HT-29 (cell line): ENCODE measurements around the gene GNAO1. TPM values are rescaled to one million over a fixed set of nuclear protein-coding genes. Genes with fewer than 3 reads are reported as not detected.

Source experiments
- DNase-seq: peaks from one replicate; pipeline ENCODE4 v3.0.0-alpha.2; 2015; ENCODE audit warnings: low spot score
- total RNA-seq: library from RNA; depleted of rRNA; stranded (reverse); fragments of >200 nt; shearing (Covaris generic); gene quantifications from 2 replicates; pipeline ENCODE4 v1.2.3, GENCODE V29; 2014

GNAO1 gene
- total RNA-seq, 1 experiment from 2014 or later: 0.10 TPM

DNA sequence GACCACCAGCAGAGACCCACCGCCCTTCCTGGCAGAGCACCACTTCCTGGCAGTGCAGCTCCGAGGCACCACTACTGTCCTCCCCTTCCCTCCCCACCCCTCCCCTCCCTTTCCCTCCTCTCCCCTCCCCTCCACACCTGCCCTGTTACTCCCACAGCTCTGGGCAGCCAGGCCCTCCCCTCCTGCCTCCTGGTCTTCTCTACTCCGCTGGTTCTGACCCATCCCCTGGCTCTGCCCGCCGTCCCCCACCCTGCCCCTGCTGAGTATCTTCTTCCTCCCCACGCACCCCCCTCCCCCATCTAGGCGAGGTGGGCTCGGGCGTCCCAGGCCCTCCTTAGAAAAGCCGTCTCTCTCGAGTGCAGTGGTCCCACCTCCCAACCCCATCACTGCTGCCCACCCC, 156.4 kb downstream of the GNAO1 start:
- no peak for DNase-seq

DNA sequence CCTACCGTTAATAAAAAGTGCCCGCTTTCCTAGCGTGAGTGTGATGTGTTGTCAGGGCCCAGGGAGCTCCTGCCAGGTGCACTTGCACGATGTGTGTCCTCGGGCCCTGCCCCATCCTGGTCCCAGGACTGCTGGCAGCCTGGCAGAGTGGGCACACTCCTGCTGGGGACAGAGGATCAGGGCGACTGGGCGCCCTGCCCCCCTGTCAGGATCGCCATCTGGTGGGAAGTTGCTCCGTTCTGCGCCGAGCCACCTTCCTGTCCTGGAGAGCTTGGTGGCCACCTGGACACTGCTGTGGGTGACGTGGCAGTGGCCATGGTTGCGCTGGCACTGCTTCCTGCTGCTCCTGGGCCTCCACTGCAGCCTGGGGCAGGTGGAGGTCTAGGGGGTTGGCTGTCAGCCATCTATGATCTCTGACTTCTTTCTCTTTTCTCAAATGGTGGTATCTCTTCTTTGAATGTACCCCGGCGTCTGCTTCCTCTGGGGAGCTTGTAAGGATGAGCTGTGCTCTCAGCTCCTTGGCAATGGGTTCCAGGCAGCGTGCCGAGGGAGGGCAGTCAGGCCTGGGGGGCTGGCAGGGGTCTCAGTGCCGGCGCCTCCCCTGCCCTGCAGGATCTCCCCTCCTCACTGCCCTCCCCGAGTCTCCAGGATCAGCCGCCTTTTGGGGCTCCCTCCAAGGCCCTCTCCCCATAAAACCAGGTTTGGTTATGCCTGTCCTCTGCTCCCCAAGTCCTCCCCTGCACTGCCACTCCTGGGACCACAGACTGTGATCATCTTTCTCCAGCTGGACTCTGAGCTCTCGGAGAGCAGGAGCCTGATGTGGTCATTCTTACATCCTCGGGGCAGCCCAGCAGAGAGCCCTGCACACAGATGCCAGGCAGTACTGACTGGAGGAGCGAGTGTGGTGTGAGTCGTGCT, 157.1 kb downstream of the GNAO1 start:
- no peak for DNase-seq

DNA sequence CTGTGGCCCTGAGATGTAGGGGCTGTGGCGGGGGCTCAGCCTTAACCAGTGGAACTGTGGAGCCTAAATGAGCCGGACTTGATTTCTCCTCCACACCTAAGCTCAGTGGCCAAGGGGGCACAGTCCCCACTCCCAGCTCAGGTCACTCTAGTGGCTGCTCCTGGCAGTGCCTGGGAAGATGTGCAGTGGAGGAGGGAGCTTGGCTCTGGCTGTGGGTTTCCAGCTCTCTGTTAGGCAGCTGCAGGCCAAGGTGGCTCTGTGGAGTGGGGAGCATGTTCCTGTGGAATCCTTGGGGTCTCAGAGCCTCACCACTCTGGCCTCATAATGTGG, 157.8 kb downstream of the GNAO1 start:
- DNase-seq: no peak

DNA sequence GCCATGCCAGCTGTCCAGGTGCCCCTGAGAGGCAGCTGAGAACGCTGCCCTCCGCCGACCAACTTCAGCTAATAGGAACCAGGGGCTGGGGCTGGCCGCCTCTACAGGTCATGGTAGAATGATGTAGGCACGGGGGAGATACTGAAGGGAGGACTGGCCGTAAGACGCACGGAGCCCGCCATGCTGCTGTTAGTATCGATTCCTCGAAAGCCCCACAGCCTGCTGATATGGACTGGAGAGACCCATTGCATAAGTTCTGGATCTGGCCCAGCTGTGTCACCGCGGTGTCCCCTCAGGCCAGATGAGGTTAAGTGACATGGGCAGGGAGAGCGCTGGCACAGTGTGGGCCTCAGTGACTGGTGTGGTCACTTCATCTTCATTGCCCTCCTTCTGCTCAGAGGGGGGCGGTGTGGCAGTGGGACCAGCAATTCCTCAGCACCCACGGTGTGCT, 158.4 kb downstream of the GNAO1 start:
- no peak for DNase-seq

DNA sequence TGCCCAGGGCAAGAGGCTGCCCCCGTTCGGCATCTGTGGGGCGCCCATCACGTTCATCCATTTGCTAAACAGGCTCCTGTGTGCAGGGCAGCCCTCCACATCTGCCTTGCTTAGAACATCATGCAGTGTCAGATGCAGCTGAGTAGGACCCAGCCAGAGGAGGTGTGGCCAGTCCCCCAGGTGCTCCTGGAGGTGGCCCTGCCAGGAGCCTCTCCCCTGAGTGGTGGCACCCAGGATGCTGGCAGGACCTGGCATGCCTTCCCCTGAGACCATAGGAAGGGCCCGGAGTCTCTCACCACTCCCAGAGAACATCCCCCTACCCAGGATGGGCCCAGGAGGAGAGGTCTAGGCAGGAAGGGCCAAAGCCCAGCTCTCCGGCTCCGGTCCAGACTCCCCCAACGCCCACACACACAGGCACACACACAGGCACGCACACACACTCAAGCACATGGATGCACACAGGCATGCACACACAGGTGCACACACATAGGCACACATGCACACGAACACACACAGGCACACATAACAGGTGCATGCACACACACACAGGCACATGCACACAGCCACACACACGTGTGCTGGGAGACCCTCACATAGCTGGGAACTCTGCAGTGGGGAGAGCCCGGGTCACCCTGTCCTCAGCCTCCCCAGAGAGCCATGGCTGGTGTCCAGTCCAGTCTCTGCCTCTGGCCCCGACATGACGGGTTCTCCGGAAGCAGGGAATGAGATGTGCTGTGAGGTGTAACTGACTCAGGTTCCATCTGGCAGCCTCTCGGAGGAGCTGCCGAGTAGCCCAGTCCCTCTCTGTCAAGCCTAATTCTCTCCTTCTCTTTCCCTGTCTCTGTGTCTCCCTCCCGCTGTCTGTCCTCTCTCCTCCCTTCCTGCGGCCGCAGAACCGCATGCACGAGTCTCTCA, 159.5 kb downstream of the GNAO1 start:
- DNase-seq: no peak

DNA sequence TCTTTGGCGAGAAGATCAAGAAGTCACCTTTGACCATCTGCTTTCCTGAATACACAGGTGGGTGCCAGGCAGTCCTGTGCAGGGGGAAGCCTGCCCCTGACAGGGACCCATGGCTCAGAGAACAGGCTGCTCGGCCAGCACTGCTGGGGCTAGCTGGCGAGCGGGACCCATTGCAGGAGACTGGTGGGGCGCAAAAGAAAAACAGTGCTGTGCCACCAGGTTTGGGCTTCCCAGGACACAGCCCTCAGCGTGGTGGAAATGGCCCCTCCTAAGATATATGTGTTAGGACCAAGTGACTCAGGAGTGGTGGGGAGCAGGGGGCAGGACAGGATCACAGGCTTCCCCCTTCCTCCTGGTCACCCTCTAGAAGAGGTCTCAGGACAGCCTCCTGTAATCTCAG, 160.2 kb downstream of the GNAO1 start:
- no peak for DNase-seq

DNA sequence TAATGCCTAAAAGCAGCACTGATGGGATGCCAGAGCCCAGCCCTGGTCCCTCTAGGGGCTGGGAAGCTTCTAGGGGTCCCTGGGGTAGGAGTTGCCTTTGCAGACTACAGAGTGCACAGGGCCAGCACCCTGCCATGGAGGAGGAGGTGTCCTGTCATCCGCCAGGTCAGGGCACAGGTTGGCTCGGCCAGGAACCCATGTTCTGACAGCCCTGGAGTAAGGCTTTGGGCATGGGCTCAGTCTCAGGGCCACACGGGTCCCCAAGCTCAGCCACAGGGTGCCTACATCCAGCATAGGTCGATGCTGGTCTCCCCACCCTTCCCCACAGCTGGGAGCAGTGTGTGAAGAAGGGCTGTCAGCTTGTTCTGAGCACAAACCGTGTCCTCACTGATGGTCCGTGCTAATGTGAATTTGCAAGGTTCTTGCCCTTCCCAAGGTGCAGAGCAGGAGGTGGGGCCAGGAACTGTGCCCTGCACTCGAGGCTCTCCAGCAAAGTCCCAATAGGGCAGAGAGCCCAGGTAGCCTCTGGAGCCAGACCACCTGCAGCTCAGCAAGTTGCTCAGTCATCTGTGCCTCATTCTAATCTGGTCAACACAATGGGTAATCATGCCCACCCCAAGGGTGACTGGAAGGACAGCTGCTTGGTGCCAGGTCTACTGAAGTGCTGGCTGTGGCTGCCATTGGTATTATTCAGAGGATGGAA, 161.2 kb downstream of the GNAO1 start:
- DNase-seq: no peak

DNA sequence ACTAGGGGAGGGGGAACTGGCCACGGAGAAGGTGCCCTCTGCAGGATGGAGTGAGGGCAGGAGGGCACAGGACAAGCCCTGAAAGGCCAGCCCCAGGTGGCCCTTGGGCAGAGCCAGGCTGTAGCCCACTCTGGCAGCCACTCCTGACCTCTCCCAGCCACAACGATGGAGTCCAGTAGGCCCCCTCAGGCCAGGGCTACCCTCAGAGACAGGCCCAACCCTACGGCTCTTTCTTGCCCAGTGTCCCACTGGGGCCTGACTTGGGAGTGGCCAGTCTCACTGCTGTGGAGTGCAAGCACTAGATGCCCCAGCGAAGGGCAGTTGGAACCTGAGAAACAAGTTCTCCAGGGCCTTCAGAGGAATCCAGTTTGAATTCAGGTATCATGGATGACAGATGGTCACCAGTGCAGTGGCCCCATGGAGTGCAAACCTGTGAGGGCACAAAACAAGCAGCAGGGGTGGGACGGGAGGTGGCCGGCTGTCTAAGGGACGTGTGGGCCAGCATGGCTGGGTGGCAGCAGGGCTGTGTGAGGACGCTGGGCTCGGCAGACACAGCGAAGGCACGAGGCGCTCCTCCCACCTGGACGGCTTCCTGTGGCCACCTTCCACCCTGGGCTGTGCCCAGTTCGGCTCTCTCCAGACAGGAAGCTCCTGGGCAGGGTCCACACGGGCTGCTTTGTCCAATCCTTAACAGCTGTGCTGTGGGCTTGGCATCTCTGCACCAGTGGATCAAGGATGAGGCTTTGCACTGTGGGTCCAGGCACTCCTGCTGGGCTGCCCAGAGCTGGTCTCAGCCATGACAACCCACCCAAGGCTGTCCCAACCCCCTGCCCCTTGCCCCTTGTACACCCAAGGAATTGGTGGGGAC, 162.0 kb downstream of the GNAO1 start:
- no peak for DNase-seq

DNA sequence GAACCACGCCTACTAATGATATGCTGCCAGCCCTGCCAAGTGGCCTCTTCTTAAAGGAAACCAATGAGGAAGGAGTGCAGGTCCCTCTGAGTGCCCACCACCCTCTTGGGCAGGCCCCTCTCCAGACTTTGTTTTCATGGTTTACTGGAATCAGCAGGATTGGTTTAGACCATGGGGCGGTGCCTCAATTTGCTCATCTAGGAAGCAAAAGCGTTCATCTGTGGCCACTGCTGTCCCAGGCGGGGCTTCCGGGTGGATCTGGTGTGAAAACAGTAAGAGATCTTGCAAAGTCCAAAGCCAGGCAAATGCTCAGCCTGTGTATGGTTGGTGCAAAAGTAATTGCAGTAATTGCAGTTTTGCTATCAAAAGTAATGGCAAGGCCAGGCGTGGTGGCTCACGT, 162.7 kb downstream of the GNAO1 start:
- no peak for DNase-seq

DNA sequence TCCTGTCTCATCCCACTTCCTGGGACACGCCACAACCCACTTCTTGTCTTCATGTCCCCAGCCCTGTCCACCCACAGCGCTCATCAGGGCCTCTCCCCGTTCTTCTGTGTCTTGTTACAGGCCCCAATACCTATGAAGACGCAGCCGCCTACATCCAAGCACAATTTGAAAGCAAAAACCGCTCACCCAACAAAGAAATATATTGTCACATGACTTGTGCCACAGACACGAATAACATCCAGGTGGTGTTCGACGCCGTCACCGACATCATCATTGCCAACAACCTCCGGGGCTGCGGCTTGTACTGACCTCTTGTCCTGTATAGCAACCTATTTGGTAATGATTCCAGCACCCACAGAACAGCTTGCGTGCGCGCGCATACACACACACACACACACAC, 163.5 kb downstream of the GNAO1 start:
- DNase-seq: no peak

DNA sequence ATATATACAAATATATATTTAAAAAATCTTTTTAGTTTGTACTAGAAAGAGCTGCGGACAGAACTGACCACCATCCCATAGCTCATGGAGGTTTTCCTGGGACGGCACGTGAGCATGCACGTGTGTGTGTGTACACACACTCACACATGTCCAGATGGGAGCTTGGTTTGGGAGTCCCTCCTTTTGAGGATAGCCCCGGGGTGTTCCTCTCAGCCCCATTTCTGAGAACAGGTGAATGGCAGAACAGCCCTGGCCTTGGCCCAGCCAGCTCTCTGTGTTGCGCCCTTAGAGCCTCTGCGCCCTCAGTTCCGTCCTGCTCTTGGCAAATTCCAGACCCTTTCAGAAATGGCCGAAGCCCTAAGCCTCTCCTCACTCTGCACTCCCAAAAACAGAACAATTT, 163.9 kb downstream of the GNAO1 start:
- DNase-seq: no peak

DNA sequence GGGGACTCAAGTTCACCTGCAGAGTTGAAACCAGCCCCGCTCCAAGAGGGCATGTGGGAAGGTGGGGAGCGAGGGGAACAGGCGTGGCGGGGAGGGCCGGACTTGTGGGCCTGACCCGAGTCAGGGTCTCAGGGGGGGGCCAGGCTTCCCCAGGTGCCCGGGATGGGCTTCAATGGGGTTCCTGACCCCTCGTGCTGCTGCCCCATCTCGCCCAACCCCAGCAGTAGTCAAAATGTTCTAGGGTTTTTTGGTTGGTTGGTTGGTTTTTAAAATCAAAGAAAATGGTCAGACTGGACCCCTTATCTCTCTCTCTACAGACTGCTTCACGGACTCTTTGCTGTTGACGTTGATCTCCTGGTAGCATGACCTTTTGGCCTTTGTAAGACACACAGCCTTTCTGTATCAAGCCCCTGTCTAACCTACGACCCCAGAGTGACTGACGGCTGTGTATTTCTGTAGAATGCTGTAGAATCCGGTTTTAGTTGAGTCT, 164.5 kb downstream of the GNAO1 start:
- DNase-seq: no peak

DNA sequence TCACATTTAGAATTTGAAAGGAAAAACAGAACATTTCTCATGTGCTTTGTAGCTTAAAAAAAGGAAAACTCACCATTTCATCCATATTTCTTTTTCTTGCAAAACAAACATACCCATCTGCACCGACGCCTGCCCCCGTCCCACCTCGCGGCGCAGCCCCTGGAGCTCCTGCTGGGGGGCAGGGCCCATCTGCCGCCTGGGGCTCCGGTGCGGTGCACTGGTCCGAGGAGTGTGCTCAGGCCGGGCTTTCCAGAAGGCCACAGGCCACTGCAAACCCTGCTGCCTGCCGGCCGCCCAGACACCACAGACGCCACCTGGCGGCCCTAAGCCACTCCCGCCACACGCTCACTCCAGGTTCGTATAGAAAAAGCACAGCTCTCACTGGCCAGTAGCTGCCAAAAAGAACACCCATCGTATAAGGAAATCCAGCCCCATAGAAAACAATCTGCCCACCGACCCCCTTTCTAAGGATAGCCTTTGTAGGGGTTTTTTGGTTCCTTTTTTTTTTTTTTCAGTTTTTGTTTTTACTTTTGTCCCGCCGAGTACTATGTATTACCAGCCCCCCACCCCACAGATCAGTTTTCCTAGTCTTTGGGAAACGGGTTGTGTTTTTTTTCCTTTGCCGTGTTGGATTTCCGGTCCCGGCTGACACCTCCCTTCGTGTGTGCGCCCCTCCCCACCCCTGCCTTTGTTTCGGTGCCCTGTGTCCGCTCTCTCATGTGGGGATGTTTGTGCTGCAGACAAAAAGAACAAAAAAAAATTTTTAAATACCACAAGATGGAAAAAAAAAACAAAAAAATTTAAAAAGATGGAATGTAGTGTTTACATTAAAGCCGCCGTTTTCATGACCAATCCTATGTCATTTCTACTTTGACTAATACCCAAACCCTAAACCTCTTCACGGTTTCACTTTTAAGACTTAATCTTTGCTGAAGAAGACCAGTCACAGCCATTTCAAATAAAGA, 165.3 kb downstream of the GNAO1 start:
- DNase-seq: peak; percentile 86

DNA sequence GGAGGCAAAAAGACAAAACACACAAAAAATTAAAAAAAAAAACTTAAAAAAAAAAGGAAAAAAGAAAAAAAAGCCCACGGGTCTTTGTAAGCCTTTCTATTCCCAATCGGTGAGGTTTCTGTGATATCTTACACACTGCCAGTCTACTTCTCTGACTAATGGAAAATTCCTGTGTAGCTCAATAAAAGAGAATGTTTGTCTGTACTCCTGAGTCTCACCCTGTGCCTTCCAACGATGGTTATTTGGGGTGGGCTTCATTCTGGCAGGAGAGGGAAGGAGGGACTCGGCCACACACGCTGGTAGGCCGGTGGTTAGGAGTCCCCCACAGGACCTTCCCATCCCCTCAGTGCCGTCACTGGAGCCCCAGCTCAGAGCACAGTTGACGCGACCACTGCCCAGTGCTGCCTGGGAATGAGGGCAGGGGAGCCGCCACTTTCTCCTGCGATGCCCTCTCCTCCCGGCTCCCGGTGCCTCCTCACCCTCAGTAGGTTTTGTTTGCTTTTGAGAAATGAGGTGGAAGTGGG, 166.0 kb downstream of the GNAO1 start:
- no peak for DNase-seq

DNA sequence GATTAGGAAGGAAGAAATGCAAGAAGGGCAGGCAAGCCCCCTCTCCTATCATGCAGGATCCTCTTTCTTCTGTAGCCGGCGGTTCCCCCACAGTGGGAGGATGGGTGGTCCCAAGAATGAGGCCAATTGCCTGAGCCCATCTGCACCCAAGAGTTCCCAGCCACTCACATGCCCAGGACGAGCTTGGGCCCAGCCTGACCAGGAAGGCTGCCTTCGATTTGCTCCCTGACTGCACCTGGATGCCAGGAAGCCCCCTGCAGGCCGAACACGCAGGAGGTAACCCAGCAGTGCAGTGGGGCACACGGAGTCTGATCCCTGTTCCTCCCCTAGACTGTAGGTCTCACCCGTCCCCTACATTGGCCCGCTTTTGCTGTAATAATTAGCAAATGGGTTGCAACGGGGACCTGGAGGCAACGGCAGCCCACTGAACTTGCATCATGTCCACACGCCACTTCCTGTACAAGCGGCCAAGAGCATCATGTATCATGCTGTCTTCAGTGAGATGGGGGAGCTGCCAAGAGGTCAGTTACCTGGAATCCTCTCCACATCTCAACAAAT, 166.6 kb downstream of the GNAO1 start:
- no peak for DNase-seq

DNA sequence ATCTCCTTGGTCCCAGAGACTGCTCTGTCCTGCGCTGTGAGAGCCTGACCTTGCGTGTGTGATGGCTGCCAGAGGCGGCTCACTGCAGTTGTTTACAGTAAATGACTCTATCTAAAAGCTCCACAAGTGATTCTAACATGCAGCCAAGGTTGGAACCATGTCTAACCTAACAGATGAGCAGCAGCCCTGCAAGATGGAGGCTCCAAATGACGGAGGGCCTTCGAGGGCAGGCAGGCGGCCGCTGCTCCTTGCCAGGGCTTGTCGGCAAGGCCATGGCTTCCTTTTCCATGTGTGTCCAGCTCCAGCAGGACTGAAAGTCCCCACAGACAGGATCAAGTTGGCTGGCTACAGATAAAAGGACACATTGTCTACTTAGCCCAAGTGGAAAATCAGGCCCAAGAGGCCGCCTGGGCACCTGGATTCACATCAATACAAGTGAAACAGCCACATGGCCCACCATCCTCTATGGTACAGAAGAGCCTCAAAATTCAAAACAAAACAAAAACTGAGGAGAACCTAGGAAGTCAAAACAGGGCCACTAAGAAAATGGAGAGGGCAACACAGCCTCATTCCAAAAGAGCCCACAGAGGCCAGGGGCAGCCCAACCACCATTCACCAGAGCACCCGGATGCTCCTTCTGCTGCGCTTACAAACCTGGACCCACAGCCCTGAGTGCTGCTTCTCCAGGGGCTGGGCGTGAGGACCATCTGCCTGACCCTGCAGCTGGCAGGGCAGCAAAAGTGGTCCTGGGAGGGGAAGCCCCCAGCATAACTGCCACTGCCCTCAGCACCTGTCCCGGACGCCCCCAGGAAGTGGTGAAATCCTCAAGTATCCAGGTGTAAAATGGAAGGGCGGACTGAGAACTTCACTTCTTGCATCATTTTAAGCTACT, 169.1 kb downstream of the GNAO1 start:
- DNase-seq: no peak

DNA sequence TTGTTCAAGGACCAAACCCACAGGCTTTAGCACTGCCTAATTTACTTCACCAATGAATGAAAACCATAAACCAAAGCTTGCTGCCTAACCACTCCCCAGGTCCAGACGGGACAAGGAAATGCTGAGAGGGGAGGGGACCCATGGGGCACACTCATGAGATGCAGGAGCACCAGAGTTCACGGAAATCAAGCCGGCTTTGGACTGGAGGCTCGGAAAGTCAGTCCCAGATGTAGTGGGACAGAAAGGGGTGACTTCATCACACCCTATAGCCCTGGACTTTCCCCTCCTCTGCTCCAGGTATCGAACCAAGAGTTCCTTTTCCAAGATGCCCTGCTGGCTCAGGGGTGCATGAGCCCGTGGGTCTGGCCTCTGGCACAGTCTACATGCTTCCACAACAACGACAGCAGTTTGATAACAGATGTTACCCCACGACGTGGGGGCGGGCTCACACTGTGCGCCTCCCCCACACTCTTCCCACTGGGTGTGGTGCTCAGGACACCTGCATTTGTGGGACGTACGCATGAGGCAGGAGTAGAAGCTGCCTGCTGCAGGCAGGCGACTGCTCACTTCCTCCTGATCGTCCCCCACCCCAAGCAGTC, 170.9 kb downstream of the GNAO1 start:
- DNase-seq: no peak

DNA sequence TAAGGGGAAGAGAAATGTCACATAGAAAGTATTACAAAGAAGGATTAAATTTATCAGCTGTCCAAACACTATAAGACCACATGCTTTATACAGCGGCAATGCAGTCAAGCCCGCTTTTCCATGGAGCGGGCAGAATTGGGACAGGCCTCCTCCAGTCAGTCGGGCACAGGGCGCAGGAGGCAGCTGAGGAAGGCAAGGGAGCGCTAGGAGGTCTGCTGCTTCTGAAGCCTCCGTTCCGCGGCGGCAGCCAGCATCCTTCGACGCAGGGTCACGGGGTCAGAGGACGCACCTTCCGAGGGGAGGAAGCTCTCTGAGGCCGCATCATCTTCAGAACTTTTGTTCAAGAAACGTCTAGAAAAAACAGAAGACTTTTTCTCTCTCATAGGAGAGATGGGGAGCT, 171.4 kb downstream of the GNAO1 start:
- no peak for DNase-seq
